HG03460 (cell line): ENCODE results near the gene TADA3.

ENCODE experiments used
- ATAC-seq: cut with Tn5 transposase; IDR thresholded peaks from one replicate; pipeline ENCODE4 v1.9.1; 2021; ENCODE audit not compliant: unreplicated experiment

The TADA3 gene

GRCh38 chr3:9762871-9763270, 29.4 kb downstream of the TADA3 start:
- no peak for ATAC-seq

GRCh38 chr3:9761919-9762318, 30.4 kb downstream of the TADA3 start:
- no peak for ATAC-seq

GRCh38 chr3:9760779-9761505, 31.3 kb downstream of the TADA3 start:
- no peak for ATAC-seq

- no peak for ATAC-seq
Observed at GRCh38 chr3:9757427-9757826, 34.8 kb downstream of the TADA3 start.

GRCh38 chr3:9754678-9755077, 37.6 kb downstream of the TADA3 start:
- ATAC-seq, result no peak

- no peak for ATAC-seq
Observed at GRCh38 chr3:9750556-9751411, 41.5 kb downstream of the TADA3 start.

GRCh38 chr3:9749645-9750555, 42.4 kb downstream of the TADA3 start, which contains the start of gene OGG1:
Gene OGG1 (plus strand): TSS chr3:9749952. CDS start chr3:9750287, 335 bp downstream.
- ATAC-seq, result peak; percentile 86

GRCh38 chr3:9749296-9749644, 43.0 kb downstream of the TADA3 start:
- ATAC-seq, result no peak

GRCh38 chr3:9748031-9748430, 44.2 kb downstream of the TADA3 start:
- no peak for ATAC-seq

- ATAC-seq, result no peak
Observed at GRCh38 chr3:9747267-9747666, 45.0 kb downstream of the TADA3 start.

- ATAC-seq, result no peak
Observed at GRCh38 chr3:9746330-9746729, 45.9 kb downstream of the TADA3 start.

GRCh38 chr3:9745521-9745920, 46.8 kb downstream of the TADA3 start:
- ATAC-seq, result no peak

GRCh38 chr3:9744162-9744561, 48.1 kb downstream of the TADA3 start:
- no peak for ATAC-seq

- no peak for ATAC-seq
Observed at GRCh38 chr3:9743548-9743947, 48.7 kb downstream of the TADA3 start.

GRCh38 chr3:9742560-9742959, 49.7 kb downstream of the TADA3 start:
- ATAC-seq, result no peak

GRCh38 chr3:9739181-9739580, 53.1 kb downstream of the TADA3 start:
- ATAC-seq, result no peak

GRCh38 chr3:9736831-9737230, 55.4 kb downstream of the TADA3 start:
- no peak for ATAC-seq

- no peak for ATAC-seq
Observed at GRCh38 chr3:9732740-9733115, 59.5 kb downstream of the TADA3 start.

GRCh38 chr3:9732080-9732739, 60.1 kb downstream of the TADA3 start:
- peak; percentile 13 for ATAC-seq

- peak; percentile 93 for ATAC-seq
Observed at GRCh38 chr3:9731206-9732079, 60.8 kb downstream of the TADA3 start, which contains the start of gene BRPF1. Gene BRPF1 (plus strand): TSS chr3:9731735. CDS start chr3:9734141, 2,406 bp downstream.
